ENCODE results near the gene COQ9.

The COQ9 gene

GRCh38 chr16:57473906-57474305, 26.6 kb downstream of the COQ9 start:
- Mint-ChIP-seq H3K27ac (no peak overlapping the region), H3K4me3 (no peak overlapping the region)
- DNase-seq (ENCODE audit: low spot score in 2 of 2): no peak

DNA sequence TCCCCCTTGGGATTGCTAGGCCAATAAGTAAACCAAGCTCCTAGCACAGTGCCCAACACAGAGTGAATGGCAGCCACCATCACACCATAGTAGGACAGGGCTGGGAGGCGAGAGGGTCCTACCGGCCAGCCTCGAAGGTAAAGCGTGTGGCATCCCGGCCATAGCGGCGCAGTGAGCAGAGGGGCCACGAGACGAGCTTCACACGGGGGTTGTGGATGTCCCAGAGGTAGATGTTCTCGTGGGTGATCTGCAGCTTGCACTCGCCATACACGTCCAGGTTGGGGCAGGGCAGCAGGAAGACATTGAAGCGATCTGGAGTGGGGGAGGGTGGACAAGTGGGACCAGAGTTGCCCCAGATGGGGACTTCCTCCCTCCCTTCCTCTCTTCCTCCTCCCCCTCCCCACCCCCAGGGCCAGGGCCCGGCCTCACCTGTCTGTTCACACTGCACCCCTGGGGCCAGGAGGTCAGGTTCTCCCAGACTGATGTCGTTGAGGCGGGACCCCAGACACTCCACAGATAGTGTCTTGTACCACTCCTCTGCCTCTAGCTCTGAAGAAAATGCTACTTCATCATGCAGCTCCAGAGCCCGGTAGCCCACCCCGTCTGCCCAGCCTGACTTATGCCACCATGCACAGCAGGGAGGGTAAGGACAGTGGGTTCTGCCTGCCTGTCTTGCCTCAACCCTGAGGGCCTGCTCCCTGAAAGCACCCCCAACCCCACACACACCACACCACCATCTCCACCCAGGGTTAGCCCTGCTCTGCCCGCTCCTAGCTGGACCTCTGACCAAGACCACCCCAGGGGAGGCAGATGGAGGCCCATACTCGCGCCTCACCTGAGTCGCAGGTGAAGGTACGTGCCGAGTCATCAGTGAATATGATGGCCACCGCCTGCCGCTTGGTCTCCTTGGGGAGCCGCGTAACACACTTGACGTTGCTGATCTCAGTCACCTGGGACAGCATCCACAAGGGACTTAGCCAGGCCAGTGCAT, 27.7 kb downstream of the COQ9 start:
- Mint-ChIP-seq H3K27ac (peak overlapping the region; percentile 71), H3K4me3 (peak overlapping the region; percentile 45), H3K4me1 (peaks cover 29% of the 10 kb centered on the region), H3K9me3 (no peaks in the 10 kb centered on the region), H3K36me3 (peaks cover 37% of the 10 kb centered on the region)
- DNase-seq (ENCODE audit: low spot score in 2 of 2): no peak
- no peak for ATAC-seq

More at GRCh38 chr16:57473906-57474305, 26.6 kb downstream of the COQ9 start:
- Mint-ChIP-seq H3K4me1 (peaks cover 22% of the 10 kb centered on the region), H3K9me3 (no peaks in the 10 kb centered on the region), H3K36me3 (peaks cover 48% of the 10 kb centered on the region)
- no peak for ATAC-seq

DNA sequence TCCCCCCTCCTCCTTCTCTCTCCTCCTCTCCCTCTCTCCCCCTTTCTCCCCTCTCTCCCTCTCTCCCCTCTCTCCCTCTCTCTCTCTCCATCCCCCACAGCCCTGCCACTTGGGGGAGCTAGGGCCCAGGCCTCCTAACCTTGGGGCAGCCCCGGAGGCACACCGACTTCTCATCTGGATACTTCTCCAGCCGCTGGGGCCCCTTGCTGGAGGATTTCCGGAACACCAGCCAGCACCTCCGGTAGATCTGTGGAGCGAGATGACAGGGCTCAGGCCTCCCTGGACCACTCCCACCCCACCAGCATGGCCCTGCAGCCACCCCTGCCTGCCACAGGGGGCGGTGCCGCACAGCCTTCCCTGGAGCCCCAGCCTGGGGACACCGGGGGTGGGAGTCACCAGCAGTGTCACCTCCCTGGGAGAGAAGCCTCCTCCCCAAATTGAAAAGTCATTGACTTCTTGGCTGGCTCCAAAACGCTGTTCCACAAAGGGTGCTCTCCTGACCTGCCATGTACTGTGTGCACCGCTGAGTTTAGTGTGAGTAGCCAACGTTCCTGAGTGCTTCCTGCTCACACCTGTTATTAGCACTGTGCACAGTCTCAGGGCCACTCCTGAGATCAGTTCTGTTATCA, 28.5 kb downstream of the COQ9 start:
- Mint-ChIP-seq H3K4me3 (peak overlapping the region; percentile 45), H3K4me1 (peaks cover 29% of the 10 kb centered on the region), H3K9me3 (no peaks in the 10 kb centered on the region), H3K27ac (peak overlapping the region; percentile 71), H3K36me3 (peaks cover 28% of the 10 kb centered on the region)
- ATAC-seq (peak; percentile 96), DNase-seq (ENCODE audit: low spot score in 2 of 2) (peak; percentile 64 to 91)

- Mint-ChIP-seq H3K27ac (peak overlapping the region; percentile 71), H3K4me3 (peak overlapping the region; percentile 45), H3K4me1 (peaks cover 33% of the 10 kb centered on the region), H3K36me3 (peaks cover 19% of the 10 kb centered on the region), H3K9me3 (no peaks in the 10 kb centered on the region)
- no peak for ATAC-seq
- no peak for DNase-seq (ENCODE audit: low spot score in 2 of 2)
Observed at GRCh38 chr16:57476546-57477410, 29.5 kb downstream of the COQ9 start.

GRCh38 chr16:57477531-57478202, 30.4 kb downstream of the COQ9 start:
- Mint-ChIP-seq H3K4me1 (peaks cover 28% of the 10 kb centered on the region), H3K27ac (no peak overlapping the region), H3K9me3 (no peaks in the 10 kb centered on the region), H3K36me3 (peaks cover 10% of the 10 kb centered on the region), H3K4me3 (no peak overlapping the region)
- no peak for ATAC-seq
- DNase-seq (ENCODE audit: low spot score in 2 of 2): no peak

GRCh38 chr16:57478396-57479204, 31.3 kb downstream of the COQ9 start:
- H3K27ac Mint-ChIP-seq: no peak overlapping the region
- peaks cover 6% of the 10 kb centered on the region for H3K36me3 Mint-ChIP-seq
- ATAC-seq (no peak), DNase-seq (ENCODE audit: low spot score in 2 of 2) (no peak)
- no peaks in the 10 kb centered on the region for H3K9me3 Mint-ChIP-seq
- peaks cover 28% of the 10 kb centered on the region for H3K4me1 Mint-ChIP-seq
- H3K4me3 Mint-ChIP-seq: no peak overlapping the region

DNA sequence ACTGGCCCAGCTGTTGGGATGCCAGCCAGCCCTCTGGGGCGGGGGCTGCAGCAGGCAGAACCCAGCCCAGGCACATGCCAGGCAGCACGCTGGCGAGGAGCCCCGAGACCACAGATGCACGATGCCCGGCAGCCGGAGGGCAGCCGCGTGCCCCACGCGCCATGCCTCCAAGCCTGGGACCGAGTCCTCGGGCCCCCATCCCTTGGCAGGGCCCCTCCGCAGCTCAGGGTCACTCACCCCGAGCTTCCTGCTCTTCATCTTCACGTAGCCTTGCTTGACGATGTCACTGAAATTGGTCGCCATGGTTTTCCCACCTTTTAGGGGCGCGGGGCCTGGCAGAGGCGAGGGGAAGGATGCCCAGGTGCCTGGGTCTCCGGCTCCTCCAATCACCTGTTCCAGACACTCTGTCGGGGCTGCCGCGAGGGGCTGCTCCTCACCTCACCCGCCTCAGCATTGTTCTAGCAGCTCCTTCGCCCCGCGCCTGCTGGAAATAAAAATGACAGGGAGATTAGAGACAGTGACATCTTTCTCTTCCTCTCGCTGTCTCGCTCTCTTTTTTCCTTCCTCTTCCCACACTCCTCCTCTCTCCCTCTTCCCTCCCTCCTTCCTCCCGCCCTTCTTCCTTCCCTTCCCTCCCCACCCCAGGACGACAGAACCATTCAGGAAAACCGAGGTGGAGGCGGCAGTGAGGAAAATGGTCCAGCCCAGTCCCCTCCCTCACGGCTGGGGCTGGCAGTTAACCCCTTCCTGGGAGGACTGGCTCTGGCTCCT, 32.1 kb downstream of the COQ9 start:
- H3K4me3 Mint-ChIP-seq: no peak overlapping the region
- no peak overlapping the region for H3K27ac Mint-ChIP-seq
- no peaks in the 10 kb centered on the region for H3K9me3 Mint-ChIP-seq
- H3K4me1 Mint-ChIP-seq: peaks cover 30% of the 10 kb centered on the region
- ATAC-seq (no peak), DNase-seq (ENCODE audit: low spot score in 2 of 2) (no peak)
- peaks cover 6% of the 10 kb centered on the region for H3K36me3 Mint-ChIP-seq

DNA sequence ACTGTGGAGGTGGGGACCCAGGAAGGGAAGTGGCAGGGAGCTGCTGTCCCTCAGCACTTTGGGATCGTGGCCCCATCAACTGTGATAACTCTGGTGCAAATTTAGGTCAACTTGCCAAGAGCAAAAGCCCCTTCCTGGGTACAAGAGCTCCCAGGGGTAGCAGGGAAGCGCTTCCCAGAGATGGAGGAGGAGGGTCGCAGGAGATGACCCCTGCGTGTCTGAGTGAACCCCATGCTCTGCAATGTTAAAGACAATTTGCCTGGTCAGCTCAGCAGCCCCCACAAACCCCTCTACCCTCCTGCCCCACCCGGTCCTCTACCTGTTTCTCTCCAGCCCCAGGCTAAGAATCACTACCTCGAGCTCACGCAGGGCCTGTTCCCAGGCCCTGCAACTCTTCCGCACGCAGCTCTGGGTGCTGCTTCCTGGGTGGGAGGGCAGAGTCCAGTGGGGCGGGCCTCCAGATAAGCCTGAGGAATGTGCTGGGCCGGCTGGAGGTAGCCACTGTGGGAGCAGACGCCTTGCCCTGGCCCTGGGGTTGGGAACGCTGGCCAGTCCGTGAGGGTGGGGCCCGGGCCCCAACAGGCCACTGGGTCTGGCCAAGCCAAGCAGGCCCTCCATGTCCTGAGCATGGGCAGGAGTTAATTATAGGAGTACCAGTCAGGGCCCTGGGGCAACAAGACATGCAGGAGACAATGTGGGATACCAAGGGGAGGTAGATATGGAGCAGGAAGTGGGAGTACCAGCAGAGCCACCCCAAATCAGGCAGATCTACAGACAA, 32.9 kb downstream of the COQ9 start:
- H3K4me3 Mint-ChIP-seq: no peak overlapping the region
- H3K36me3 Mint-ChIP-seq: peaks cover 5% of the 10 kb centered on the region
- H3K4me1 Mint-ChIP-seq: peaks cover 37% of the 10 kb centered on the region
- H3K9me3 Mint-ChIP-seq: no peaks in the 10 kb centered on the region
- ATAC-seq: no peak
- no peak overlapping the region for H3K27ac Mint-ChIP-seq
- DNase-seq (ENCODE audit: low spot score in 2 of 2): no peak

- ATAC-seq: no peak
- no peak overlapping the region for H3K27ac Mint-ChIP-seq
- peaks cover 37% of the 10 kb centered on the region for H3K4me1 Mint-ChIP-seq
Observed at GRCh38 chr16:57480754-57481230, 33.5 kb downstream of the COQ9 start.

DNA sequence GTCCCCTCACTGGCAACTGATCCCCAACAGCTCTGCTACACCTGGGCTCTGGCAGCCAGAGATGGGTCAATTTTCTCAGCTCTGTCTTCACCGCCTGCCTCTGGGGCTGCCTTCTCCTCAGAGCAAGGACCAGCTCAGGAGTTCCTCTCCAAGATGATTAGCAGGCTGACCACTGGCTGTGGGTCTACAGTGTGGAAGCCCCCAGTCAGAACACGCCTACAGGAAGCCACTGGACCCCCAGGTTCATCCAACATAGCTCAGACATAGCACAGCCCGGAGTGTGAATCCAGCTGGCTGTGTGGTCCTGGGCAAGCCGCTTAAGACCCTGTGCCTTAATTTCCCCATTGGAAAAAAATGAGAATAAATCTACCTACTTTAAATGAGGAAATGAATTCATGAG, 34.1 kb downstream of the COQ9 start:
- ATAC-seq: no peak
- no peaks in the 10 kb centered on the region for H3K9me3 Mint-ChIP-seq
- no peak for DNase-seq (ENCODE audit: low spot score in 2 of 2)
- peaks cover 5% of the 10 kb centered on the region for H3K36me3 Mint-ChIP-seq
- peak overlapping the region; percentile 79 for H3K27ac Mint-ChIP-seq
- peaks cover 32% of the 10 kb centered on the region for H3K4me1 Mint-ChIP-seq
- no peak overlapping the region for H3K4me3 Mint-ChIP-seq

More at GRCh38 chr16:57480754-57481230, 33.5 kb downstream of the COQ9 start:
- peaks cover 5% of the 10 kb centered on the region for H3K36me3 Mint-ChIP-seq
- H3K4me3 Mint-ChIP-seq: no peak overlapping the region
- no peaks in the 10 kb centered on the region for H3K9me3 Mint-ChIP-seq
- no peak for DNase-seq (ENCODE audit: low spot score in 2 of 2)

DNA sequence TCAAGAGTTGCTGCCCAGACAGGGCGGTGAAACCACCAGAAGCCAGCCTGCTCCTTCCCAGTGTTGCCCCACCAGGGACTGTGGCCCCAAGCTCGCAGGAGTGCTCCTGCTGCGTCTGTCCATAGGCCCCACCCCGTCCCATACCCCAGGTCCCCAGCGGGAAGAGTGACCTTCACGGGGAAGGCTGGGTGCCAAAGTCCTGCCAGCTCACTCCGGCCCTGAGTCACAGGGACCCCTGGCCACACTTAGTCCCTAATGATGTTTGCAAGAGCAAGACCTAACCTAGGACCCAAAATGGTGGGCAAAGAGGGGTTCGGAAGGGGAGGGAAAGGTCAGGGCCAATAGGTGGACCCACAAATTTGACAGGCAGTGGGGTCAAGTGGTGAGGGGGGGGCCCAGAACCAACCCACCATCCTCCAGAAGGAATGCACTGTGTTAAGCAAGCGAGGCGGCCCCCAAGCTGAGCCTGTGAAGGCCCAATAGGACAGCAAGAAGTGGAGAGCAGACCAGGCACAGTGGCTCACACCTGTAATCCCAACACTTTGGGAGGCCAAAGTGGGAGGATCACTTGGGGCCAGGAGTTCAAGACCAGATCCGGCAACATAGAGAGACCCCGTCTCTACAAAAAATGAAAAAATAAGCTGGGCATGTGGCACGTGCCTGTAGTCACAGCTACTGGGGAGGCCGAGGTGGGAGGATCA, 35.7 kb downstream of the COQ9 start:
- Mint-ChIP-seq H3K36me3 (peaks cover 5% of the 10 kb centered on the region), H3K27ac (no peak overlapping the region), H3K9me3 (no peaks in the 10 kb centered on the region), H3K4me1 (peaks cover 34% of the 10 kb centered on the region), H3K4me3 (no peak overlapping the region)
- no peak for DNase-seq (ENCODE audit: low spot score in 2 of 2)
- ATAC-seq: no peak

- no peak for DNase-seq (ENCODE audit: low spot score in 2 of 2)
- H3K4me1 Mint-ChIP-seq: peaks cover 34% of the 10 kb centered on the region
- peak overlapping the region; percentile 92 for H3K27ac Mint-ChIP-seq
- H3K9me3 Mint-ChIP-seq: no peaks in the 10 kb centered on the region
- no peak overlapping the region for H3K4me3 Mint-ChIP-seq
- ATAC-seq: no peak
- peaks cover 5% of the 10 kb centered on the region for H3K36me3 Mint-ChIP-seq
Observed at GRCh38 chr16:57483725-57484514, 36.6 kb downstream of the COQ9 start.

Measured in stimulated activated effector memory CD8-positive, alpha-beta T cell treated with anti-CD3 and anti-CD28 coated beads, Interleukin-12 subunit alpha, Interleukin-12 subunit beta, amount 100 ng/mL, for 72 hours (primary cell).